ENCODE data around the gene BEAN1.

BEAN1 gene

DNA sequence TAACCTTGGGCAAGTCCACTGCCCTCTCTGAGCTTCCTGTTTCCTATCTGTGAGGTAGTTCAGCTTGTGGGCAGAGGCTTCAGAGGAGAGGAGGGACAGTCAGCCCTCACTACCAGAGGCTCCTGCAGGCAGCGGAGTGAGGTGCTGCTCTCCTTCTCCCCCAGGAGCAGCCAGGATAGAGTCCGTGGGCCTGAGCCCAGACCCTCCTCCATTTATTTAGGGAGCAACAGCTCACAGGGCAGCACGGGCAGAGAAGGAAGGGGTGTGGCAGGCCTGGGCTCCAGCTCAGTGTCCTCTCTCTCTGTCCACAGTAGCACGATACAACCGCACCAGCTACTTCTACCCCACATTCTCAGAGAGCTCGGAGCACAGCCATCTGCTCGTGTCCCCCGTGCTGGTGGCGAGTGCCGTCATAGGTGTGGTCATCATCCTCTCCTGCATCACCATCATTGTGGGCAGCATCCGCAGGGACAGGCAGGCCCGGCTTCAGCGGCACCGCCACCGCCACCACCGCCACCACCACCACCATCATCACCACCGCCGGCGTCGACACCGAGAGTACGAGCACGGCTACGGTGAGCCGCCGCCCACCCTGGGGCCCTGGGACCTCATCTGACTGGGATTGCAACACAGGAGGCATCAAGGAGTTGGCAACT, 42.3 kb downstream of the BEAN1 start:
- Histone ChIP-seq H3K9me3 (ENCODE audit: control insufficient read depth, low read length) (no peaks in the 10 kb centered on the region), H3K4me3 (ENCODE audit: insufficient read depth, low read depth, low read length, poor library complexity, severe bottlenecking) (no peak overlapping the region), H3K4me1 (ENCODE audit: control insufficient read depth, insufficient read depth, low read length, poor library complexity, severe bottlenecking) (peaks cover 5% of the 10 kb centered on the region), H3K27ac (ENCODE audit: insufficient read depth, low read length, poor library complexity, severe bottlenecking) (no peak overlapping the region), H3K36me3 (ENCODE audit: control insufficient read depth, insufficient read depth, low read length) (no peaks in the 10 kb centered on the region), H3K27me3 (replicated peaks; ENCODE audit: control insufficient read depth, insufficient read depth, low read length, poor library complexity, severe bottlenecking) (no peaks in the 10 kb centered on the region)
- no peak for DNase-seq

DNA sequence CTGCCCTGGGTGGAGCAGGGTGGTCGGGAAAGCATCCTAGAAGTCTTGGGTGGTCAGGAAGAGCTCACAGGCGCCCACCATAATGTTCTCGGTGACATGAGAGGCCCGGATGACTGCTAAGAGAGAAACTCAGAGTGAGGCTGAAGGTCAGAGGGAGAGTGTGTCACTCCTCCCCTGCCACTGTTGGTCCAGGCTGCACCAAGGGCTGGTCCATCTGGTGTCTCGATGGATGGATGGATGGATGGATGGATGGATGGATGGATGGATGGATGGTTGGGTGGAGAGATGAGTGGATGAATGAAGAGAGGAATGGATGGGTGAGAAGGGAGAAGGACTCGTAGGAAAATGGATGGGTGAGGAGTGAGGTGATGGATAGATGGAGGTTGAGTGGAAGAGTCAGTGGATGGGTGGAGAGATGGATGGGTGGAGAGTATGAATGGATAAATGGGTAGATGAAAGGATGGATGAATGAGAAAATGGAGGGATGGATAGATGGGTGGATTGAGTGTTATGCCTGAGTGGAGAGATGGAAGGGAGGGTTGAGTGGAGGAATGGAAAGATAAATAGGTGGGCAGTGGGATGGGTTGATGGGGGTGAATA, 43.0 kb downstream of the BEAN1 start:
- Histone ChIP-seq H3K27ac (ENCODE audit: insufficient read depth, low read length, poor library complexity, severe bottlenecking) (no peak overlapping the region), H3K4me1 (ENCODE audit: control insufficient read depth, insufficient read depth, low read length, poor library complexity, severe bottlenecking) (peaks cover 5% of the 10 kb centered on the region)
- DNase-seq: no peak

DNA sequence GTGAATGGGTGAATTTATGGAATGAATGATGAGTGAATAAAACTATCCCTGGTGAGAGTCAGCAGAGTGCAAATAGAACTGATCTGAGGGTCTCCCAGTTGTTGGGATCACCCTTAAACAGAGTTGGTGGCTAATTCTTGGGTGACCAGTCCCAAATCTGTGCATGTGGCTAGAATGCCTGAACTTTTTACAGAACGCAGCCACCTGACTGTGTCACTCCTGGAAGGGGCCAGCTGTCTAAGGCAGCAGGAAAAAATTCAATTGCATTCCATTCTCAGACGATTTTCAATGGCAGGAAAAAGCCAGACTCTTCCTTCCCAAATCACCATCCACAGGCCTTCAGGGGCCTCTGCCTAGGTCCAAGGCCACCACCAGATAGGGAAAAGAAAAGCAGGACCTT, 43.5 kb downstream of the BEAN1 start:
- DNase-seq: no peak
- H3K27ac ChIP-seq (ENCODE audit: insufficient read depth, low read length, poor library complexity, severe bottlenecking): no peak overlapping the region
- no peaks in the 10 kb centered on the region for H3K9me3 ChIP-seq (ENCODE audit: control insufficient read depth, low read length)
- no peak overlapping the region for H3K4me3 ChIP-seq (ENCODE audit: insufficient read depth, low read depth, low read length, poor library complexity, severe bottlenecking)
- H3K27me3 ChIP-seq (replicated peaks; ENCODE audit: control insufficient read depth, insufficient read depth, low read length, poor library complexity, severe bottlenecking): no peaks in the 10 kb centered on the region
- no peaks in the 10 kb centered on the region for H3K36me3 ChIP-seq (ENCODE audit: control insufficient read depth, insufficient read depth, low read length)
- peaks cover 5% of the 10 kb centered on the region for H3K4me1 ChIP-seq (ENCODE audit: control insufficient read depth, insufficient read depth, low read length, poor library complexity, severe bottlenecking)

More for the DNA sequence above, 43.0 kb downstream of the BEAN1 start:
- H3K36me3 ChIP-seq (ENCODE audit: control insufficient read depth, insufficient read depth, low read length): no peaks in the 10 kb centered on the region
- no peaks in the 10 kb centered on the region for H3K27me3 ChIP-seq (replicated peaks; ENCODE audit: control insufficient read depth, insufficient read depth, low read length, poor library complexity, severe bottlenecking)
- no peak overlapping the region for H3K4me3 ChIP-seq (ENCODE audit: insufficient read depth, low read depth, low read length, poor library complexity, severe bottlenecking)
- no peaks in the 10 kb centered on the region for H3K9me3 ChIP-seq (ENCODE audit: control insufficient read depth, low read length)

DNA sequence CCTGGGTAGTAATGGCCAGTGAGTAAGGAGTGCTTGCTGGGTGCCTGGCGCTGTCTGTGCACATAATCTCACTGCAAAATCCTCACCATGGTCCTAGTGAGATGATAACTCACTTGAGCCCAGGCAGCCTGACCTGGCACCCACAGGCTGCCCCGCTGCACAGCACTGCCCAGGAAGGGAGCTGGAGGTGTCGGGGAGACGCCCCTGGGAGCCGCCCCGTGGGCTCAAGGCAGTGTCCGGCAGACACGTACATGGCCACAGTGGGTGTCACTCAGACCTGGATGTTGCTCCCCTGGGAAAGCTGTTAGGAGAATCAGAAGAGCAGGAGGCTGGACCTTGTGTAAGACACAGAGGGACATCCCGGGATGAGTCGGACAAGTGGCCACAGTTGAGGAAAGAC, 44.2 kb downstream of the BEAN1 start:
- no peaks in the 10 kb centered on the region for H3K27me3 ChIP-seq (replicated peaks; ENCODE audit: control insufficient read depth, insufficient read depth, low read length, poor library complexity, severe bottlenecking)
- no peak overlapping the region for H3K4me3 ChIP-seq (ENCODE audit: insufficient read depth, low read depth, low read length, poor library complexity, severe bottlenecking)
- H3K9me3 ChIP-seq (ENCODE audit: control insufficient read depth, low read length): no peaks in the 10 kb centered on the region
- H3K36me3 ChIP-seq (ENCODE audit: control insufficient read depth, insufficient read depth, low read length): no peaks in the 10 kb centered on the region
- no peak overlapping the region for H3K27ac ChIP-seq (ENCODE audit: insufficient read depth, low read length, poor library complexity, severe bottlenecking)
- H3K4me1 ChIP-seq (ENCODE audit: control insufficient read depth, insufficient read depth, low read length, poor library complexity, severe bottlenecking): peaks cover 5% of the 10 kb centered on the region
- DNase-seq: no peak

DNA sequence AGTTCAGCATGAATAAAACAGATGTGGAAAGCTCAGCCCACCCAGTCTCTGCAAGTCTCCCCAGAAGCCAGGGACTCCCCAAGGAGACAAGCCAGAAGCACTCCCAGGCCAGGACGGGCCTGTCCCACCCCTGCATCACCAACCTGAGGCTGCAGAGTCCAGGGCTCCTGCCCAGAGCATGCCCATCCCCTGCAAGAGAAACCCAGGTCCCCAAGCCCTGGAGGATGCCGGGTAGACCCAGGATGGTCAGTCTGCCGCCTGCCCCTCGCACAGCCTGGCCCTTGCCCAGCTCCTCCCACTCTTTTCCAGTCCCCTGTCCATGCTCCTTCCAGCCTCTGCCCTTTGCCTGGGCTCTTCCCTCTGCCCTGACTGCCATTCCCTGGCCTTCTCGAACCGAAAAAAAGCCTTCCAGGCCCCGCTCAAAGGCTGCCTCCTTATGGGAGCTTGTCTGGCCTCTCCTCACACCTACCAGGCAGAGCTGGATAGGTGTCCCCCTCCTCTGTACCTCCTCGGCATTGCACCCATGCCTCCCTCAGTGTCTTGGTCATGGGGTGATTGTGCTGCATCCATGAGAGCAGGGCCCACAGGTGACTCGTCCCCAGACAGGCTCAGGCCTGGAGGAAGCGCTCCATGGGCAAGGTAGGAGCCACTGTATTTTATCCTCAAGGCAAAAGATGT, 44.8 kb downstream of the BEAN1 start:
- no peaks in the 10 kb centered on the region for H3K36me3 ChIP-seq (ENCODE audit: control insufficient read depth, insufficient read depth, low read length)
- no peak overlapping the region for H3K4me3 ChIP-seq (ENCODE audit: insufficient read depth, low read depth, low read length, poor library complexity, severe bottlenecking)
- peaks cover 5% of the 10 kb centered on the region for H3K4me1 ChIP-seq (ENCODE audit: control insufficient read depth, insufficient read depth, low read length, poor library complexity, severe bottlenecking)
- H3K27ac ChIP-seq (ENCODE audit: insufficient read depth, low read length, poor library complexity, severe bottlenecking): no peak overlapping the region
- DNase-seq: no peak
- no peaks in the 10 kb centered on the region for H3K27me3 ChIP-seq (replicated peaks; ENCODE audit: control insufficient read depth, insufficient read depth, low read length, poor library complexity, severe bottlenecking)
- no peaks in the 10 kb centered on the region for H3K9me3 ChIP-seq (ENCODE audit: control insufficient read depth, low read length)

DNA sequence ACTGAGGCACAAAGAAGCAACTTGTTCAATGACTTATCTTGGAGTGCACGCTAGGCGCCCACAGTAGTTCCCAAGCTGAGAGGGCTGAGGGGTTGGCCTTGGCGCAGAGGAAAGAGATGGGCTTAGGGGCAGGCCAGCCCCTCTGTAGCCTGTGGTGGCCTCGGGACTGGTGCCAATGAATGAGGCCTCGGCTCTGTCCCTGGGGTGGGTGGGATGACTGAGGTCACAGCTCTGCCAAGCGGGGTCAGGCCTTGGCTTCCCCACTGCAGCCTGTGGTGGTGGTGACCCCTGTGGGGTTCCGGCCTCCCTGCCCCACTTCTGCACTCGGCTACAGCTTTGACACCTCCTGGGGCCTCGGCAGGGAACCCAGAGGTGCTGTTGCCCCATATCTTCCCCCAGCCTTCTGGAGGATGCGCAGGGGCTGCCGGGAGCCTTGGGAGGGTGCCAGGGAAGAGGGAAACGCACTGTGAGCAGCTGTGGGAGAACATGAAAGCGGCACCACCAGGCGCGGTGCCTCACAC, 46.0 kb downstream of the BEAN1 start:
- no peak overlapping the region for H3K27ac ChIP-seq (ENCODE audit: insufficient read depth, low read length, poor library complexity, severe bottlenecking)

DNA sequence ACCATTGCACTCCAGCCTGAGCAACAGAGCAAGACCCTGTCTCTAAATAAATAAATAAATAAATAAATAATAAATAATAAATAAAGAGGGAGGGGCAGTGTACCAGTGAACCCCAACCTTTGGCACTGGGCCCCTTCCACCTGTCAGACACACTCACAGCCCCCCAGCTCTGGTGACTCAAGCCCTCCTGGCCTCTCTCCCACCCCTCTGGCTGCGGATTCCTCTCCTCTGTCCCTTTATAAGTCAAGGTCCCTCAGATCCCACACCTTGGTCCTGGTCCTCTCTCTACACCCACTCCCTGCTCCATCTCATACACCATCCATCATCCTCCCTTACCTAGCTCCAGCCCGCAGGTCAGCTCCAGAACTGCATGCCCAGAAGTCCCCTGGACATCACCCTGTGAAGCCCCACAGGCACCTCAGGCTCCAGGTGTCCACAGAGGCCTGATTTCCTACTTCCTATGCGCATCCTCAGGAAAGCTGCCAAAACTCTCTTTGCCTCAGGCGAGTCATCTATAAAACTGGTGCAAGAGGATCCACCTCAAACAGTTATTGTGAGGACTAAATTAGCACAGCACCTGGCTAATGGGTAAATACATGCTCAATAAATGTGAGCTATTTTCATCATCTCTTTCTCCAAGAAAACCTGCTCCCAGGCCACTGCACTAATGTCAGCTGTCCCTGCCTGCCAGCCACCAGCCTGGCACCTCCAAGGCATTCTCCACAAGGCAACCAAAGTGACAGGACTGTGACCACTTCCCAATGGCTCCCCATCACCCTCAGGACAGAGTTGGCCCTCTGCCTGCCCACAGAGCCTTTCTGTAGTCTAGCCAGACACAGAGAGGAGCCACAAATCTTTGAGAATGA, 46.8 kb downstream of the BEAN1 start:
- DNase-seq: no peak
- Histone ChIP-seq H3K27ac (ENCODE audit: insufficient read depth, low read length, poor library complexity, severe bottlenecking) (no peak overlapping the region), H3K4me1 (ENCODE audit: control insufficient read depth, insufficient read depth, low read length, poor library complexity, severe bottlenecking) (peaks cover 10% of the 10 kb centered on the region), H3K4me3 (ENCODE audit: insufficient read depth, low read depth, low read length, poor library complexity, severe bottlenecking) (no peak overlapping the region), H3K27me3 (replicated peaks; ENCODE audit: control insufficient read depth, insufficient read depth, low read length, poor library complexity, severe bottlenecking) (no peaks in the 10 kb centered on the region), H3K36me3 (ENCODE audit: control insufficient read depth, insufficient read depth, low read length) (no peaks in the 10 kb centered on the region), H3K9me3 (ENCODE audit: control insufficient read depth, low read length) (no peaks in the 10 kb centered on the region)

More for the DNA sequence above, 46.0 kb downstream of the BEAN1 start:
- Histone ChIP-seq H3K9me3 (ENCODE audit: control insufficient read depth, low read length) (no peaks in the 10 kb centered on the region), H3K36me3 (ENCODE audit: control insufficient read depth, insufficient read depth, low read length) (no peaks in the 10 kb centered on the region), H3K4me3 (ENCODE audit: insufficient read depth, low read depth, low read length, poor library complexity, severe bottlenecking) (no peak overlapping the region), H3K4me1 (ENCODE audit: control insufficient read depth, insufficient read depth, low read length, poor library complexity, severe bottlenecking) (peaks cover 5% of the 10 kb centered on the region), H3K27me3 (replicated peaks; ENCODE audit: control insufficient read depth, insufficient read depth, low read length, poor library complexity, severe bottlenecking) (no peaks in the 10 kb centered on the region)
- no peak for DNase-seq

DNA sequence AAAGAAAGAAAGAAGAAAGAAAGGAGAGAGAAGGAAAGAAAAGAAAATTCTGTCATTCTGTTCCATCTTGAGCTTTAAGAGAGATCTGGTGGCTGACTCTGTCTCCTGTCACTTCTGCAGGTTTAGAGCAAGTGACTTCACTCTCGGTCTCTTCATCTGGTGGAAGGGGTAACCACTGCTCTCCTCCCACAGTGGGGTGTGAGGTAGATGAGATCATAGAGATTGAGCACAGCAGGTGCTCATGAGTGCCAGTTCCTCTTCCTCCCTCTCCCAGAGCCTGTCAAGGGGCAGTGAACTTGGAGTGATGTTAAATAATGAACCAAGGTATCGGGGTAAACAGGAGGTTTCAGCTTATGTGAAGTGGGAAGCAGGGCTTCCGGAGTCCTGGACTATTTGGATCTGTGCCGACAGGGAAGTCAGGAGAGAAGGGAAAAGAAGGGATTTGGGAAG, 47.7 kb downstream of the BEAN1 start:
- H3K4me3 ChIP-seq (ENCODE audit: insufficient read depth, low read depth, low read length, poor library complexity, severe bottlenecking): no peak overlapping the region
- H3K27me3 ChIP-seq (replicated peaks; ENCODE audit: control insufficient read depth, insufficient read depth, low read length, poor library complexity, severe bottlenecking): no peaks in the 10 kb centered on the region
- DNase-seq: peak; percentile 16 to 32 (median 27)
- H3K36me3 ChIP-seq (ENCODE audit: control insufficient read depth, insufficient read depth, low read length): no peaks in the 10 kb centered on the region
- peaks cover 15% of the 10 kb centered on the region for H3K4me1 ChIP-seq (ENCODE audit: control insufficient read depth, insufficient read depth, low read length, poor library complexity, severe bottlenecking)
- H3K9me3 ChIP-seq (ENCODE audit: control insufficient read depth, low read length): no peaks in the 10 kb centered on the region
- H3K27ac ChIP-seq (ENCODE audit: insufficient read depth, low read length, poor library complexity, severe bottlenecking): no peak overlapping the region

DNA sequence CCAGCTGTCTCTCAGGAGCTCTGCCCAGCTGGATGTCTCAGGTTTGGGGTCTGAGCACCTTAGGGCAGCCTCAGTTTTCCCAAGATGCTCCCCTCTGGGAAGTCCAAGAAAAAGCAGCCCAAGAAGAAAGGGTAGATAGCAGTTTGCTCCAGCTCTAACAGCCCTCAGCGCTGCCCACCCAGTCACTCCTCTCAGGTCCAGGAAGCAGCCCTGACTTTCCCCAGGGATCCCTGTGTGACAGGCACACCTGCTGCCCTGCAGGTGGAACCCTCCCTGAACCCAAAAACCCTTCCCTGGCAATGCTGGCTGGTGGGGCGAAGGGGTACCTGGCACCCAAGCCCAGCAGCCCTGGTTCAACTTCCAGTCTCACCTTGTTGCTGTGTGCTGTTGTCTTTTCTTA, 48.1 kb downstream of the BEAN1 start:
- Histone ChIP-seq H3K36me3 (ENCODE audit: control insufficient read depth, insufficient read depth, low read length) (no peaks in the 10 kb centered on the region), H3K27me3 (replicated peaks; ENCODE audit: control insufficient read depth, insufficient read depth, low read length, poor library complexity, severe bottlenecking) (no peaks in the 10 kb centered on the region), H3K4me3 (ENCODE audit: insufficient read depth, low read depth, low read length, poor library complexity, severe bottlenecking) (no peak overlapping the region), H3K9me3 (ENCODE audit: control insufficient read depth, low read length) (no peaks in the 10 kb centered on the region), H3K27ac (ENCODE audit: insufficient read depth, low read length, poor library complexity, severe bottlenecking) (no peak overlapping the region), H3K4me1 (ENCODE audit: control insufficient read depth, insufficient read depth, low read length, poor library complexity, severe bottlenecking) (peaks cover 15% of the 10 kb centered on the region)
- DNase-seq: no peak
